Measurements from ENCODE around the gene MYO3A. TPM values are rescaled to one million over a fixed set of nuclear protein-coding genes. Genes with fewer than 3 reads are reported as not detected.

Gene MYO3A
- polyA plus RNA-seq, 3 donors, result not detected

- intact Hi-C loops (cut with micrococcal nuclease), result no loop called here
- no peak overlapping the region for H3K4me2 ChIP-seq (replicated peaks; ENCODE audit: extremely low read depth, low read length, poor library complexity, severe bottlenecking)
- WGBS (ENCODE audit: insufficient coverage), result 100% methylated on average over 1 of the region's 4 CpGs
- TF ChIP-seq, protein P1, sequence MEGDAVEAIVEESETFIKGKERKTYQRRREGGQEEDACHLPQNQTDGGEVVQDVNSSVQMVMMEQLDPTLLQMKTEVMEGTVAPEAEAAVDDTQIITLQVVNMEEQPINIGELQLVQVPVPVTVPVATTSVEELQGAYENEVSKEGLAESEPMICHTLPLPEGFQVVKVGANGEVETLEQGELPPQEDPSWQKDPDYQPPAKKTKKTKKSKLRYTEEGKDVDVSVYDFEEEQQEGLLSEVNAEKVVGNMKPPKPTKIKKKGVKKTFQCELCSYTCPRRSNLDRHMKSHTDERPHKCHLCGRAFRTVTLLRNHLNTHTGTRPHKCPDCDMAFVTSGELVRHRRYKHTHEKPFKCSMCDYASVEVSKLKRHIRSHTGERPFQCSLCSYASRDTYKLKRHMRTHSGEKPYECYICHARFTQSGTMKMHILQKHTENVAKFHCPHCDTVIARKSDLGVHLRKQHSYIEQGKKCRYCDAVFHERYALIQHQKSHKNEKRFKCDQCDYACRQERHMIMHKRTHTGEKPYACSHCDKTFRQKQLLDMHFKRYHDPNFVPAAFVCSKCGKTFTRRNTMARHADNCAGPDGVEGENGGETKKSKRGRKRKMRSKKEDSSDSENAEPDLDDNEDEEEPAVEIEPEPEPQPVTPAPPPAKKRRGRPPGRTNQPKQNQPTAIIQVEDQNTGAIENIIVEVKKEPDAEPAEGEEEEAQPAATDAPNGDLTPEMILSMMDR (IDR thresholded peaks at IDR 0.05), result no peak
- H3K9me3 ChIP-seq (replicated peaks in 1 of 2; ENCODE audit: control insufficient read depth in 1 of 2, insufficient read depth in 1 of 2, low read length in 2 of 2), result no peaks in the 10 kb centered on the region
- H3K27ac ChIP-seq (ENCODE audit: low read depth in 1 of 2, low read length in 2 of 2), result no peak overlapping the region
- Mint-ChIP-seq H3K36me3 (no peaks in the 10 kb centered on the region), H3K4me3 (no peak overlapping the region), H3K27ac (no peak overlapping the region), H3K4me1 (no peaks in the 10 kb centered on the region), H3K9me3 (peaks cover 0 to 9% (median 2%) of the 10 kb centered on the region in 7 donors), H3K27me3 (ENCODE audit: low read depth in 3 of 3) (peaks cover 3 to 4% (median 3%) of the 10 kb centered on the region in 3 donors)
- no peaks in the 10 kb centered on the region for H3K79me2 ChIP-seq (ENCODE audit: insufficient read depth, low read length)
- no peak for DNase-seq
- H3K9ac ChIP-seq (ENCODE audit: insufficient read depth, low read length, poor library complexity, severe bottlenecking), result no peak overlapping the region
- H3K27me3 ChIP-seq (ENCODE audit: control insufficient read depth in 2 of 2, insufficient read depth in 2 of 2, low read length in 2 of 2), result no peaks in the 10 kb centered on the region
- H4K20me1 ChIP-seq (ENCODE audit: insufficient read depth, low read length), result no peaks in the 10 kb centered on the region
- no peak overlapping the region for H2AFZ ChIP-seq (ENCODE audit: insufficient read depth, low read depth, low read length, poor library complexity, severe bottlenecking)
- H3K4me1 ChIP-seq (ENCODE audit: control insufficient read depth in 1 of 2, insufficient read depth in 2 of 2, low read length in 2 of 2), result no peaks in the 10 kb centered on the region
- no peak overlapping the region for H3K4me3 ChIP-seq (replicated peaks in 1 of 3; ENCODE audit: low read depth in 2 of 3, low read length in 3 of 3)
- H3K36me3 ChIP-seq (replicated peaks in 1 of 2; ENCODE audit: control insufficient read depth in 1 of 2, insufficient read depth in 2 of 2, low read length in 2 of 2), result no peaks in the 10 kb centered on the region
Measured at GRCh38 chr10:26052326-26052725, 118.3 kb downstream of the MYO3A start.

DNA sequence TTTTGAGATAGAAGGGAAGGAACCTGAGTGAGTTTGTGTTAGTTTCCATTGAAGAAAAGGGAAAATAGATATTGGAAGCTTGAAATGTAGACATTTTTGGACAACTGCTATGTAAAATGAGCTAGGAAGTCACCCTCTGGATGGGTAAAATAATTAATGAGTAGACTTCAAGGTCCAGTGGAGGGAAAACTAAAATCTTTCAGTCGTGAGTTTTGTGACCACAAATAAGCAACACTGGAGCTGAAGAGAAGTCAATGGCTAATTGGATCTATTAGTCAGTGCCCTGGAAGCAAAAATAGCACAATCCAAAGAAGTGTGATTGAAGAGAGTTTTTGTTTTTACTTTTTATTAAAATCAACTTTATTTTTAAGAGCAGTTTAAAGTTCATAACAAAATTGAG lies 123.4 kb downstream of the MYO3A start:
- Histone ChIP-seq H3K27ac (ENCODE audit: low read depth in 1 of 2, low read length in 2 of 2) (no peak overlapping the region), H3K4me3 (replicated peaks in 1 of 3; ENCODE audit: low read depth in 2 of 3, low read length in 3 of 3) (no peak overlapping the region), H4K20me1 (ENCODE audit: insufficient read depth, low read length) (no peaks in the 10 kb centered on the region), H3K9me3 (replicated peaks in 1 of 2; ENCODE audit: control insufficient read depth in 1 of 2, insufficient read depth in 1 of 2, low read length in 2 of 2) (no peaks in the 10 kb centered on the region), H3K36me3 (replicated peaks in 1 of 2; ENCODE audit: control insufficient read depth in 1 of 2, insufficient read depth in 2 of 2, low read length in 2 of 2) (no peaks in the 10 kb centered on the region), H3K4me1 (ENCODE audit: control insufficient read depth in 1 of 2, insufficient read depth in 2 of 2, low read length in 2 of 2) (no peaks in the 10 kb centered on the region), H3K79me2 (ENCODE audit: insufficient read depth, low read length) (no peaks in the 10 kb centered on the region), H3K9ac (ENCODE audit: insufficient read depth, low read length, poor library complexity, severe bottlenecking) (no peak overlapping the region), H3K4me2 (replicated peaks; ENCODE audit: extremely low read depth, low read length, poor library complexity, severe bottlenecking) (no peak overlapping the region), H3K27me3 (ENCODE audit: control insufficient read depth in 2 of 2, insufficient read depth in 2 of 2, low read length in 2 of 2) (no peaks in the 10 kb centered on the region), H2AFZ (ENCODE audit: insufficient read depth, low read depth, low read length, poor library complexity, severe bottlenecking) (no peak overlapping the region)
- Mint-ChIP-seq H3K36me3 (no peaks in the 10 kb centered on the region), H3K27me3 (ENCODE audit: low read depth in 3 of 3) (peaks cover 1 to 2% (median 2%) of the 10 kb centered on the region in 3 donors), H3K9me3 (peaks cover 0 to 9% (median 2%) of the 10 kb centered on the region in 7 donors), H3K27ac (no peak overlapping the region), H3K4me1 (no peaks in the 10 kb centered on the region), H3K4me3 (no peak overlapping the region)
- intact Hi-C loops (cut with micrococcal nuclease), result no loop called here
- DNase-seq, result no peak
- WGBS (ENCODE audit: insufficient coverage), result 100% methylated on average over 1 of the region's 1 CpG
- TF ChIP-seq, protein P1 (IDR thresholded peaks at IDR 0.05), result no peak
